HK-2 (cell line): ENCODE measurements around the gene CD27.
"Not testable (repeated sequence)": the region's sequence is repeated elsewhere in the genome, so short reads cannot be mapped to it uniquely, and the experiment has no call there.

Source experiments
- DNase-seq: peaks from one replicate; pipeline ENCODE4 v3.0.0-alpha.2; 2018; ENCODE audit not compliant: unreplicated experiment

Gene CD27

DNA sequence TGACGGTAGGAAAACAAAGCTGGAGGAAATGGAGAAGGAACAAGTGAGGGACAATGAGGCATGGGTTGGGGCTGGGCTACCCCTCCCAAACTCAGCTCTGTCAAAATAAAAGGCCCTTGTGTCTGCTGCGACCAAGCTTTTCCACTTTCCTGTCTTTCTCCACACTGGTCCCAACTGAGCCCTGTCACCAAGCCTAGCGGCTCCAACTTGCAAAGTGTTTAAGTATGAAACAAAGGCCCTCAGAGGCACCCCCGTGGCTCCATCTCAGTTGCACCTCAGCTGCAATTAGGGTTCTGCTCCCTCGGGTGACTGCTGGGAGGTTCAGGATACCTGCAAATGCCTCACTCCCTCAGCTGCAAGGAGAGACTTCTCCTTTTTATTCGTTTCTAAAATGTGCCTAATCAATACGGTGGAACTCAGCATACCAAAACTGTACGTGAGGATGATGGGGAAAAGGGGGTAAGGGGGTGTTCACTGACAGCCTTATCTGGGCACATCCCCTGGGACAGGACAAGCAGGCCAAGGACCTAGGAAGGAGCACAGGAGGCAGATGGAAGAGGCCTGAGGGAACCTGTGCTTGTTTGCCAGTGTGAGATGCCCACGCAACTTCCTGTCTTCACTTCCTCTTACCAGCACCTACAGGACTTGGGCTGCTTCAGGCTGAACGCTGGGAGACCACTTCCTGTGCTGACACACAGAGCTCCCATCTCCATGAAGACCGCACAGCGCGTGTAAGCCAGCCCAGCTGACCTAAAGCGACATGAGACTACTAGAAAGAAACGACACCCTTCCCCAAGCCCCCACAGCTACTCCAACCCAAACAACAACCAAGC lies 16.9 kb downstream of the CD27 start:
- peak; percentile 30 for DNase-seq

DNA sequence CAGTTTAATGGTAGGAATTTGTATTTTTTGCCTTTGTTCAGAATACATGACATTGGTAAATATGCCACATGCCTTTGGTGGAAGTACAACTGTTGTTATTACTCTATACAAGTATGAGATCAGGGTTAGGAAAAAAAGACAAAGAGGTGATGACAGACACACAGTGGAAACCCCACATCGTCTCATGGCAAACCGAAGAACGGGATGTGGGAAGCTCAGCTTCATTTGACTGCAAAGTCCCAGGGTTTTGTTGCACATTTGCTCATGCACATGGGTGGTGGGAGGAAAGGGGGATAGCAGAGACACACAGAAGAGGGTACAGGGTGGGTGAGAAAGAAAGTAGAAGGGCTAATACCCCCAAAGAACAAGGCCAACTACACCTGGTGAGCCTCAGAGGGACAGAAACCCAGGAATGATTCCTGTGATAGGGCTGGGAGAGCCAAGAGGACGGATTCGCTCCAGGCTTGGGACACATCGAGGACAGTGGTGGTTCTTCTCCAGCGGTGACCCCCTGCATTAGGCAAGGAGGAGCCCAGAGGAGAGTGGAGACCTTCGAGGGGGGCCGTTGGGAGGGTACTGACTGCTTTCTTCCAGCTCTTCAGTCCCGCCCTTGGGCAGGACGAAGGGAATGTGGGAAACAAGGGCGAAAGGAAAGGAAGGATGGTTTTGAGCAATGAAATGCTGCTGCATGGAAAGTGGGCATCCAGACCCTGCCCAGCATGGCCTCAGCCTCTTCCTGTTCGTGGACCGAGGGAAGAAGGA lies 17.7 kb downstream of the CD27 start:
- no peak for DNase-seq

DNA sequence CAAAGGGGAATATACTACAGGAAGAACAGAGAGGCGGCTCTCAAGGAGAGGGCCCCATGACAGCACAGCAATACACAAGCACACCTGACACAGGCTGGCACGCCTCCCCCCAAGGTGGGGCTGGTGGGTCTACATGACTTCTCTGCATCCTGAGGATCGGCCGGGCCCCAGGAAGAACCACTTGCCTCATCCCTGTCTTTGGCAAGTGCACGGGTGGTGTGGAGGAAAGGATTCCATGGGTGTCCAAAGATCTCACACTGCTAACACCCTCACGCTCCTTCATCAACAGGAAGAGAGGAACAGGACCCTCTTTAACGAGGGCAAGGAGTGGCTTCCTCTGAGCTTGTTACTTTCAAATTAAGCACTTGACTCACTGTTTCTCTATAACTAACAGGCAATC lies 18.5 kb downstream of the CD27 start:
- DNase-seq, result no peak

DNA sequence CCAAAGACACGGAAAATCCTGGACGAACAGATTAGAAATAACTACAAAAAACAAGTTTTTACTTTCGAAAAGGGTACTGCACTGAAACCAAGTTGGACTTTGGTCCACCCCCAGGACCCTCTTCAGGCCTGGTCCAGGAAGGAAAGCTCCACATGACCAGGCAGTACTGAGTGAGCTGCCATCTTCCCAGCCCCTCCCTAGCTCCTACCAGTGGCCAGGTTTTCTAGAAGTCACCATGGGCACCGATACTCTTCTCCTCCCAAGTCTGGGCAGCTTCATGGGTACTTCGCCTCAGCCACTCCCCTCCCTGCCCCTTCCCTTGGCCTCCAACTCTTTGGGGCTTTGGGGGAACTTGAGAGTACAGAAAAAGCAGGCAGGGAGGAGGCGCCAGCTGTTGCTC lies 19.1 kb downstream of the CD27 start:
- DNase-seq, result no peak

DNA sequence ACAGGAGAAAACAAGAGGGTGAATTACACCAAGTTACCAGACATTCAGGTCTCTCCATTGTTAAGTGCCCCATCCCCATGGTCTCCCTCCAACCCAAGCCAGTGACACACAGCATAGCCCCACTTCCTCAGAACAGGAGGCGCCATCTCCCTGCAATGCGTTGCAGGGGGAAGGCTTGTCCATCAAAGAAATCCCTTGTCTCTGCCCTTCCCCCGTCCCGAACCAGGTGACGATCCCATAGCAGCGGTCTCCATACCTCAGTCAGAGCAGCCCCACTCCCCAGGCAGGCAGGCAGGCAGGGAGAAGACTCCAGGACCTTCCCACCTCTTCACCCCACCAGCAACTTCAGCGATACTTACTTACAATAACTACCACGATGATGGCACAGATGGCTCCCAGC lies 19.8 kb downstream of the CD27 start:
- no peak for DNase-seq

DNA sequence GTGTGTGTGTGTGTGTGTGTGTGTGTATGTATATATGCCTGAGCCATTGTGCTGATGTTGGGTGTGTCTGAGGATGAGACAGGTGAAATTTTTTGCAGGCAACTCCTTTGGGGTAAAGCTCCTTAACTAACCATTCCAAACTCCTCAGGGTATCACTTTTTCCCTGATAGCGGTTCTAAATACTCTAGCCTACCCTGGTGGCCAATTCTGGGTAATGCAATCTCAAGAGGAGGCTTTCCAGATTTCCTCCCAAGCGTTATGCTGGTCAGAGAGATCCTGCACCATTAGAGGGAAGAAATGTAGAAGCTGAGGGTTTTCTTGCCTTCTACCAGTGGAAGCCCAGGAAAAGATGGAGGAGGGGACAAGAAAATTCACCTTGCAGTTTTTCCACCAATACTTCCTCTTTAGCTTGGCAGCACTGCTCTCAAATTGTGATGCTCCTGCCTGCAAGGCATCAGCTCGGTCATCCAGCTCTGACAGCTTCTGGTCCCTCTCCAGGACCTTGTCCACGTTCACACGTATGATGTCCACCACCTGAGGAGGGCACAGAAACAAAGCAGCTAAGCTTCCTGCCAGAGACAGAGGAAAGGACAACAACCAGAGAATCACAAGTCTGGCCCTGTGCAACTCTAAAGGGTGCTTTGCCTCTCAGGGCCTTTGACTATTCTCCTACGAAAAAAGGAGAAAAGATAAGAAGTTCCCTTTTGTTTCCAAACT lies 20.9 kb downstream of the CD27 start:
- DNase-seq, result peak; percentile 47

DNA sequence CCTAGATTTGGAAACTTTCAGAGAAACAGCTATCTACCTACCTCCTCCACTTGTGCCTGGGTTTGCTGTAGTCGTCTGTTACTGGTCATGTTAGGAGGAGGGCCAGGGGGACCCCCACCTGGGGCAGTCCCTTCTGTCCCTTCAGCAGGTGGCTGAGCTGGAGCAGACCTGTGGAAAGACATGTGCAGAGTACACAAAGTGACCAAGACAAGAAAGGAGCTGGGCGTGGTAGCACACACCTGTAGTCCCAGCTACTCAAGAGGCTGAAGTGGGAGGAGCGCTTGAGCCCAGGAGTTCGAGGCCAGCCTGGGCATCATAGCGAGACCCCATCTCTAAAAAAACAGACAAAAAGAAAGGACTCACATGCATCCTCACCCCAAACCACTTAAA lies 21.4 kb downstream of the CD27 start:
- no peak for DNase-seq

DNA sequence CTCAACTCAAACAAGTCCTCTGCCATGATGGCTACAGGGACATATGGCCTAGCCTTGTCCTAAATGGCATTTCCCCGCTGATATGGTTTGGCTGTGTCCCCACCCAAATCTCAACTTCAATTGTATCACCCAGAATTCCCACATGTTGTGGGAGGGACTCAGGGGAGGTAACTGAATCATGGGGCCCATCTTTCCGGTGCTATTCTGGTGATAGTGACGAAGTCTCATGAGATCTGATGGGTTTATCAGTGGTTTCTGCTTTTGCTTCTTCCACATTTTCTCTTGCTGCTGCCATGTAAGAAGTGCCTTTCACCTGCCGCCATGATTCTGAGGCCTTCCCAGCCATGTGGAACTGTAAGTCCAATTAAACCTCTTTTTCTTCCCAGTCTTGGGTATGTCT lies 22.0 kb downstream of the CD27 start:
- not testable (repeated sequence) for DNase-seq

DNA sequence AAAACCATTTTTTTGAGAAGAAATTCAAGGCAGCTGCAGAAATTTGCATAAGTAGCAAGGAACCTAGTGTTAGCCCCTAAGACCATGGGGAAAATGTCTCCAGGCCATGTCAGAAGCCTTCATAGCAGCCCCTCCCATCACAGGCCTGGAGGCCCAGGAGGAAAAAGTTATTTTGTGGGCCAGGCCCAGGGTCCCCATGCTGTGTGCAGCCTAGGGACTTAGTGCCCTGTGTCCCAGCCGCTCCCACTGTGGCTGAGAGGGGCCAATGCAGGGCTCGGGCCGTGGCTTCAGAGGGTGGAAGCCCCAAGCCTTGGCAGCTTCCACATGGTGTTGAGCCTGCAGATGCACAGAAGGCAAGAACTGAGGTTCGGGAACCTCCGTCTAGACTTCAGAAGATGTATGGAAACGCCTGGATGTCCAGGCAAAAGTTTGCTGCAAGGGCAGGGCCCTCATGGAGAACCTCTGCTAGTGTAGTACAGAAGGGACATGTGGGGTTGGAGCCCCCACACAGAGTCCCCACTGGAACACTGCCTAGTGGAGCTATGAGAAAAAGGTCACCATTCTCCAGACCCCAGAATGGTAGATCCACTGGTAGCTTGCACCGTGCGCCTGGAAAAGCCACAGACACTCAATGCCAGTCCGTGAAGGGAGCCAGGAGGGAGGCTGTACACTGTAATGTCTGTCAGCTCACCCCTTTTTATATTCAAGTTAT lies 23.0 kb downstream of the CD27 start:
- DNase-seq, result not testable (repeated sequence)

DNA sequence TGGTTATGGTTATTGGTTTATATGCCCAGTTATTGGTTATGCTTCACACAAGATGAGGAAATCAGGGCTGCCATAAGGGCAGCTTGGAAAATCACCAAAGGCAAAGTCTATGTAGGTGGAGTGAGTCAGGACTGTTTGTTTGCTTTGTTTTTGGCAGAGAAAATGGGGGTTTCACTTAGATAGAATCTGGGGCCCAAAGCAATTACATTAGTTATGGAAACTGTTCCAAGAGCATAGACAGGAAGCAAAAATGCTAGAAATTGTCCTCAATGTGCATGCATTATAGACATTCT lies 23.5 kb downstream of the CD27 start:
- DNase-seq, result no peak

DNA sequence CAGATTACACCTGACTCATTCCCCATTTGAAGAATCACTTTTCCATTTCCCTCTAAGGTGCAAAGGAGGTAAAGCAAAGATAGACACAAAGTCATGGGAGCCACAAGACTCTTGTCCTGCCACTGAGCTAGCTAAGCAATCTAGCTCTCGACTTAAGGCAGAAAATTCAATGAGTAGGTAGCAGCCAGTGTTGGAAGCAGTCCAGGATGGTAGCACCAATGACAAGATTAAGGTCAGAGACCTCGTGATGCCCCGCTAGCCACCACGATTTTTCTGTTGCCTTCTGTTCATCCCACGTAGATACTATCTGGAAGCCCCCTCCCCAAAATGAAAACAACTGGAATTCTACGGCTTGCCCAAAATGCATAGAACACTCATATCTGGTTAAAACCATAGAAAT lies 24.3 kb downstream of the CD27 start:
- no peak for DNase-seq

DNA sequence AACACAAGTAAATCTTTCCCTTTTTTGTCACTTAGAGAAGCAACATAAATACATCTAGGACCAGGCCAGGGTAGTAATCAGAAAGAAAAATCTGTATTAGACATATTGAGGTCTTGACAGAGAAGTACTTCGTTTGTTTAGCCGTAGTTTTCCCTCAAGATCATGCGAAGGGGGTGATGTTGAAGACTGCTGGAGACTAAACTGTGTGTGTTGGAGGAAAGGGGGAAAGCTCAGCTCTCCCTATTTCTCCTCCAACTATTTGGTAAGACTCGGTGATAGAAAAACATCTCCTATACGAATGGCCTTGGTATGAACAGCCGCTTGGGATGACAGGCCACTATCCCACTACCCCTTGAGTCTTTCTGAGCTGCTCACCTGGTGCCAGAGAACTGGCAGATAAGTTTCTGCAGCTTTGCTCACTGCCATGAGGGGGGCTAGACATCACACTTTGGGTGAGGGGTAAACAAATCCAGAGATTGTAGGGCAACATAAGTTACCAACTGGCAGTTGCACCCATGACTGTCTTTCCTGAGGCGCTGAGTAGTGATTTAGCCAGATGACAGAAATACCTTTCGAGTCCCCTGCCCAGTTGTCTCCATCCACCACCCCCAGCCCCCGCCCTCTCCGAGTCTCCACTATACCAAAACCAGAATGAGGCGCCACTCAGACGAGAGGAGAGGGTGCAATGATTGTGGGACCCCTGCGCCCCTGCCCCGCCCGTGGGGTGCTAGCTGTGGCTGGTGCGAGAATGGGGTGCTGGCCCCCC lies 25.0 kb downstream of the CD27 start:
- DNase-seq, result no peak

DNA sequence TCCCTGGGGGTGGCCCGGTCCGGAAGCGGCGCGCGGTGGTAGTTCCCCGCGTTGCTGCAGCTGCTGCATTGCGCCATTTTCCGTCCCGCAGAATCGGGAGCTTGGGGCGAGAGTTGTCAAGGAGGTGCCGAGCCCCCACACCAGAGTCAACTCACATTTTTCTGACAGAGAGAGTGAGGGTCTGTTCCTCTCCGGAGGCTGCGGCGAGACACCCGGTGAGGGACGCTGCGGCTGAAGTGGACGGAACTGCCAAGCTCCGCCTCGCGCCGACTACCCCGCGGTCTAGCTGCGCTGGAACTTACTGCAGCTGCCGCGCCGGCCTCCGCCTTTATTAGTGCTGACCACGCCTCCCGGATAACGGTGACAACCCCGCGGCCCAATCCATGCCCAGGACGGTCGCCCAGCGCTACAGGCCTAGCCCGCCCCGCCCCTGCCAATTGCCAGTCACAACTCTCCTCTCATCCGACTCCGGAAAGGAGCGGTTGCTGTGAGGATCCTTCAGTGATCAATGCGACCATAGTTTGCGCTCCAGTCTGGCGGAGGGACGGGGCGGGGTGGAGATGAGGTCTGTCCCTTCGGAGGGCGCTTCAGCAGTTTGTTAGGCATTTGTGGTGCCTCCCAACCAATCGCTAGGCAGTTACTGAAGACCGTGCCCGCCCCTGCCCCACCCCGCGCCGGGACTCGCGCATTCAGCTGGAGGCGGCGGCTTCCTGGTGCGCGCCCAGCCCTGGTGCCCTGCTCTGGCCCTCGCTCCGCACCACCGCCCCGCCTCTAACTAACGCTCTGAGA lies 25.8 kb downstream of the CD27 start, which contains the start of gene VAMP1:
TSS of gene VAMP1 (minus strand) at position 303 of the 789 bp plus-strand sequence. CDS start at position 157, 146 bp downstream.
- DNase-seq, result peak; percentile 99

DNA sequence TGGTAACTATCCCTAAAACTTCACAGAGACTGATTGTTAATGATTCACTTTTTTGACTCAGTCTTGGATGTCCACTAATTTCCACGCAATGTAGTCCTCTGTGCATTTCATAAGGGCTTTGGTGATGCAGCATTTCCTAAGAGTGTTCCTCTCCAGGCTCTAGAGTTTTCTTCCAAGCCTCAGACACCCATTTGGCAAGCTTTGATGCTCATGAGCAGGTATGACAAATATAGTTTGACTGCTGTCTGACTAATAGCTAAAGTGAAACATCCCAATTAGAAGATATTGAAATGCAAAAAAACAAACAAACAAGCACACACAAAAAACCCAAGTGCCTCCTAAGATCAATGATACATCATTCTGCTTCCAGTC lies 27.2 kb downstream of the CD27 start:
- DNase-seq, result no peak

DNA sequence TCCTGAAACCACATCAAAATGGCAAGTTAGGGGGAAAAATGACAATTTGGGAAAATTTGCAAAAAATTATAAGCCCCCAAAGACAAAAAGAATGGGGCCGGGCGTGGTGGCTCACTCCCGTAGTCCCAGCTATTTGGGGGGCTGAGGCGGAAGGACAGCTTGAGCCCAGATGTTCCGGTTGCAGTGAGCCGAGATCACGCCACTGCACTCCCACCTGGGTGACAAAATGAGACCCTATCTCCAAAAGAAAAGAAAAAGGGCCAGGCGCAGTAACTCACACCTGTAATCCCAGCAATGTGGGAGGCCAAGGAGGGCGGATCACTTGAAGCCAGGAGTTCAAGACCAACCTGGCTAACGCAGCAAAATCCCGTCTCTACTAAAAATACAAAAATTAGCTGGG lies 27.7 kb downstream of the CD27 start:
- DNase-seq, result no peak

DNA sequence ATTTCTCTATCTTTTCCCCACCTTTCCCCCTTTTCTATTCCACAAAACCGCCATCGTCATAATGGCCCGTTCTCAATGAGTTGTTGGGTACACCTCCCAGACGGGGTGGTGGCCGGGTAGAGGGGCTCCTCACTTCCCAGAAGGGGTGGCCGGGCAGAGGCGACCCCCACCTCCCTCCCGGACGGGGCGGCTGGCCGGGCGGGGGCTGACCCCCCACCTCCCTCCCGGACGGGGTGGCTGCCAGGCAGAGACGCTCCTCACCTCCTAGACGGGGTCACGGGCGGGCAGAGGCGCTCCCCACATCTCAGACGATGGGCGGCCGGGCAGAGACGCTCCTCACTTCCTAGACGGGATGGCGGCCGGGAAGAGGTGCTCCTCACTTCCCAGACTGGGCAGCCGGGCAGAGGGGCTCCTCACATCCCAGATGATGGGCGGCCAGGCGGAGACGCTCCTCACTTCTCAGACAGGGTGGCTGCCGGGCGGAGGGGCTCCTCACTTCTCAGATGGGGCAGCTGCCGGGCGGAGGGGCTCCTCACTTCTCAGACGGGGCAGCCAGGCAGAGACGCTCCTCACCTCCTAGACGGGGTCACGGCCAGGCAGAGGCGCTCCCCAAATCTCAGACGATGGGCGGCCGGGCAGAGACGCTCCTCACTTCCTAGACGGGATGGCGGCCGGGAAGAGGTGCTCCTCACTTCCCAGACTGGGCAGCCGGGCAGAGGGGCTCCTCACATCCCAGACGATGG lies 30.6 kb downstream of the CD27 start:
- not testable (repeated sequence) for DNase-seq

DNA sequence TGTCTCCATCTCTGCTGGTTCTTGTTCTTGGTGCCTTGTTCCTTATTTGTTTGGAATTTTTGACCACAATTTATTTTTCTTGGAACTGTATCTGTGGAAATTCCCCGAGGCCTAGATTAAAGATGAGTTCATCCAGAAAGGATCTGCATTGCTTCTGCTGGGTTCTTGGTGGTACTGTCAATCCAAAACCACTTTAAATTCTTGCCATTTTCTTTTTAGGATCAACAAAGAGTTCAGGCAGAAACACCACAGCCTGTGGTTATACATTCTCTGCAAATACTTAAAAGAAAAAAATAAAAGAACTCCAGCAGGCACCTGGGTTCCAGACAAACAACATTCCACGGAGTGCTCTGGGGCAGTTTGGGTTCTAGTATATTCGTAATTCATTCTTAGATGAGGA lies 31.7 kb downstream of the CD27 start:
- no peak for DNase-seq

DNA sequence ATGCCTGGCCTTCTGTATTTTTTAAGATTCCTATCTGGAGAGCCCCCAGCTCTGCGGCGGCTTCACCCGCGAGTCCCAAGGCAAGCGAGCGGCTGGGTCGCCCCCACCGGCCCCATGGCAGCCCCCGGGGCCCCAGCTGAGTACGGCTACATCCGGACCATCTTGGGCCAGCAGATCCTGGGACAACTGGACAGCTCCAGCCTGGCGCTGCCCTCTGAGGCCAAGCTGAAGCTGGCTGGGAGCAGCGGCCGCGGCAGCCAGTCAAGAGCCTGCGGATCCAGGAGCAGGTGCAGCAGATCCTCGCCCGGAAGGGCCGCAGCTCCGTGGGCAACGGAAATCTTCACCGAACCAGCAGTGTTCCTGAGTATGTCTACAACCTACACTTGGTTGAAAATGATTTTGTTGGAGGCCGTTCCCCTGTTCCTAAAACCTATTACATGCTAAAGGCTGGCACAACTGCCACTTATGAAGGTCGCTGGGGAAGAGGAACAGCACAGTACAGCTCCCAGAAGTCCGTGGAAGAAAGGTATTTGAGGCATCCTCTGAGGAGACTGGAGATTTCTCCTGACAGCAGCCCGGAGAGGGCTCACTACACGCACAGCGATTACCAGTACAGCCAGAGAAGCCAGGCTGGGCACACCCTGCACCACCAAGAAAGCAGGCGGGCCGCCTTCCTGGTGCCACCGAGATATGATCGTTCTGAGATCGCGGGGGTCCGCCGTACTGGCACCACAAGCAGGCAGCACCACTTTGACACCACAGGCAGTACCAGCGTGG lies 33.0 kb downstream of the CD27 start:
- DNase-seq, result not testable (repeated sequence)

DNA sequence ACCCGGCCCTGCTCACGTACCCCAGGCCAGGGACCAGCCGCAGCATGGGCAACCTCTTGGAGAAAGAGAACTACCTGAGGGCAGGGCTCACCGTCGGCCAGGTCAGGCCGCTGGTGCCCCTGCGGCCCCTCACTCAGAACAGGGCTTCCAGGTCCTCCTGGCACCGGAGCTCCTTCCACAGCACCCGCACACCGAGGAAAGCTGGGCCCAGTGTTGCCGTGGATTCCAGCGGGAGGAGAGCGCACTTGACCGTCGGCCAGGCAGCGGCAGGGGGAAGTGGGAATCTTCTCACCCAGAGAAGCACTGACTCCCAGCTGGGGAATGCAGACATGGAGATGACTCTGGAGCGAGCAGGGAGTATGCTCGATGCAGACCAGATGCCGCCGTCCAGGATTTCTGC lies 33.7 kb downstream of the CD27 start:
- DNase-seq, result no peak
